Effector CD8-positive, alpha-beta T cell (primary cell): ENCODE results near the gene WHRN.

Source experiments
- DNase-seq: peaks from one replicate; lab custom pipeline; 2025; lab: John Stamatoyannopoulos, UW
- total RNA-seq, 4 experiments: gene quantifications; one replicate each; lab custom pipeline; 2026; lab: John Stamatoyannopoulos, UW

The WHRN gene
- 29.3 to 48.6 (median 34.1) reads per million in 4 experiments for total RNA-seq

DNA sequence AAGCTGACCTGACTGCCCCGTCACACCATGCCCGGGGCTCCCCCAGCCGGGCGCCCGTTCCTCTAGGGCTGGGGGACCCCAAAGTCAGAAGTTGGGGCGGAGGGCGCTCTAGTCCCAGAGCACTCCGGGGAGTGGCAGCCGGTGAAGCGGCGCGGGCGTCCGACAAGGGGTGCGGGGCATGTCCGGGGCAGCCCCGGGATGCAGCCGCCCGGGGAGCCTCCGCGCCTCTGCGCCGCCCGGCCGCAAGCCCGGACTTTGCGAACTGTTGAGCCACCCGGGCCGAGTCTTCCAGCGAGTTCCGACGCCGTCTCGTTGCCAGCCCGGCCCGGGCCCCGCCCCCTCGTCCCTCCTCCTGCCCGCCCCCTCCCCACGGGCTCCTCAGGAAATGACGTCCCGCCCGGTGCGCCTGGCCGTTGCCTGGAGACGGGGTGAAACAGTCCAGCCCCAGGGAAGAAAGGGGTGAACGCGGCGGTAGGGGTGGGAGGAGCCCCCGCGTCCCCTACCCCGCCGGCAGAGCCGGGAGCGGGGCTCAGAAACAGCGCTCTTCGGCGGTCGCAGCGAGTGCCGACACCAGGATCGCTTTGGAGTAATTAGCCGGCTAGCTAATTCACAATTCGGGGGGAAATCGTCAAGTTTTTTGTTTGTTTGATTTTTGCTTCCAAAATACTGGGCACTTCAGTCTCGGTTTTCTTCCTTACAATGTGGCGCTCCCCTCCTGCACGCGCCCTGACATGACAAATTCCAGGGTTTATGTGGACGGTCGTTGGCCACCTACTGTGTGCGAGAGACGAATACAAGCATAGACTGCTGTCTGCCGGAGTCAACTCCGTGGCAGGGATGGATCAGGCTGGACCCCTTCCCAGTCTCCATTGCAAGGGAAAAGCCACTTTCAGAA, at the start of gene WHRN:
TSS of gene WHRN (minus strand) at position 287 of the 895 bp plus-strand sequence. CDS start 672 bp downstream, outside the sequence.
- peak; percentile 89 for DNase-seq

DNA sequence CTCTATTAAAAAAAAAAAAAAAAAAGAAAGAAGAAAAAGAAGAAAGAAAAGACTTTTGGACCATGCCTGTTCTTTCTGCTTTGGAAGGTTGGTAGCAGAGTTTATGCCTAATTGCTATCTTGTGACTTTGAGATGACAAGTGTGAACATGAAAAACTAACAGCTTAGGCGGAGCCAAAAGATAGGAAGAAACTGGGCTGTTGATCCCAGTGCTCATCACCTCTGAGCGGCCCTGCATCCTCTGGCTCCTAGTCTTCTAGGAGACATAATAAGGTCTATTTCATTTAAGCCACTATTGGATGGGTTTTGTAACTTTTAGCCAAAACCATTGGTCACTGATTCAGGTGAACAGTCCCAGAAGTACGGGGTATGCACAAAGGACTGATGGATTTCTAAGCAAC, 47.9 kb upstream of the WHRN start:
- DNase-seq, result no peak

- DNase-seq, result no peak
Observed at GRCh38 chr9:114552706-114553105, 47.4 kb upstream of the WHRN start.

- no peak for DNase-seq
Observed at GRCh38 chr9:114551750-114552685, 46.7 kb upstream of the WHRN start.

DNA sequence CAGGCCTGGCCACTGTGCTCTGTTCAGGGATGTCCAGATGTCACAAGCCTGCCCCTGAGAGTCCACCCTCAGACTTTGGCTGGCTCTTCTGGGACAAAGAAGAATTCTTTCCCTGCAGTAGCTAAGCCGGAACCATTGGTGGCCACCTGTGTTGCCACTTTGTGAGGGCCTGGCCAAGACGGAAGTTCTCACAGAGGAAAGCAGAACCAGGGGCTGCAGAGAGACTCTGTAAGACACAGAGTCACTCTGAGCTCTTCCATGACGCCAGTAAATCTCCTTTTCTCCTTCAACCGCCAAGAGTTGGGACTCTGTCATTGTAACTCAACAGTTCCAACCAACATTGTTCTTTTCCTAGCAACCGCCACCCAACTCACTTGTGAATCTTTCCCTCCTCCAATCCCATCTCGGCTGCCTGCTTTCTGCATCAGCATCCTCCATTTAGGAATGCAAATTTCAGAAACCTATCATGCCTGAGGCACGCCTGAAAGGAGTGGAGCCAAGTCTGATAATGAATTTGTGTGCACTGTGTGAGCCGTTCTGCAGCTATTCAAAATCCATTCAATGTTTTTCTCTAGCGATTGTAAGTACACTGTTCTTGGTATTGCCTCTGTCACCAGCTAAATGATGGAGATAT, 44.5 kb upstream of the WHRN start:
- DNase-seq, result no peak

DNA sequence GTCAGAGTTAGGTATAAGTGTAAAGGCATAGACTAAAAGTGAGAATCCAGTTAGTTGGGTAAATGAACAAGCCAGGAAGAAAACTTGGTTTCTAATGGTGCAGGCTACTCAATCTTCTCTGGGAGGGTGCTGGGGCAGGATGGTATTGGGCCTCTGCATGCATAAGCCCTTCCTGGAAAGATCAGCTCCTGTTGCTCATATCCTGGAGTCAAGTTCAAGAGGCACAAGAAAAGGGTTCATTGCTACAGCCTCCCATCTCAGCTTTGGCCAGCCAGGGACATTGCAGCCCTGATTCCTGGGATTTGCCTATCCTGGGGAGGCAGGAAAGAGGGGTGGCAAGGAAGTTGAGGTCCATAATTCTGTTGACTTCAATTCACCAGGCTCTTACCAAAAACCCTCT, 41.6 kb upstream of the WHRN start:
- no peak for DNase-seq

- no peak for DNase-seq
Observed at GRCh38 chr9:114545055-114545454, 39.8 kb upstream of the WHRN start.

DNA sequence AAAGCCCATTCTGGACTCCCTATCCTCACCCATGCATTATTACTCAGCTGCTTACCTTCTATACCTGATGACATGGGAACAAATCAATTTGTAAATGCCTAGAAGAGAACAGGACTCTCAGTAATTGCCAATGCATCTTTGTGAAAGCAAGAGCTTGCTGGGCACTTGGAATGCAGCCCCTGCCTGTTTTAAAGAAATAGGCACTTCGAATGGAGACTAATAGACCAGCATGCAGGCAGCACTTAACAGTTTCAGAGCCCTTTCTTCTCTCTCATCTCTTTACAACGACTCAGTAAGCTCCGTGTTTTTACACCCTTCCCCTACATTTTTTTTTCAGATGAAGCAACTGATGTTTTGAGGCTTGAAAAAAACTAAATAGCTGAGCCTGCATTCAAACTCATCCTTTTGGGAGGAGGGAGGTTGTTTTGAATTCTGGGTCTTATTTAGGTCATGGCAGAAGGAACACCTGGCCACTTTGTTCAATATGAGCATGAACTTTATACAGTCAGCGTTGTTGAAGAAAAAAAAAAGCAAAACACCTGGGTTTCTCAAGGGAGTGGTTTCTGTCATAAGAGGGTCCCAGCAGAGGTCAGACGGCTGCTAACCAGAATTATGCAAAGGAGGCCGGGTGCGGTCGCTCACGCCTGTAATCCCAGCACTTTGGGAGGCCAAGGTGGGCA, 34.6 kb upstream of the WHRN start:
- no peak for DNase-seq

- no peak for DNase-seq
Observed at GRCh38 chr9:114538241-114538640, 33.0 kb upstream of the WHRN start.

- DNase-seq, result no peak
Observed at GRCh38 chr9:114532561-114533237, 27.4 kb upstream of the WHRN start.

- no peak for DNase-seq
Observed at GRCh38 chr9:114529285-114529684, 24.0 kb upstream of the WHRN start.

GRCh38 chr9:114526807-114527206, 21.5 kb upstream of the WHRN start:
- no peak for DNase-seq

- DNase-seq, result no peak
Observed at GRCh38 chr9:114525513-114525912, 20.2 kb upstream of the WHRN start.

DNA sequence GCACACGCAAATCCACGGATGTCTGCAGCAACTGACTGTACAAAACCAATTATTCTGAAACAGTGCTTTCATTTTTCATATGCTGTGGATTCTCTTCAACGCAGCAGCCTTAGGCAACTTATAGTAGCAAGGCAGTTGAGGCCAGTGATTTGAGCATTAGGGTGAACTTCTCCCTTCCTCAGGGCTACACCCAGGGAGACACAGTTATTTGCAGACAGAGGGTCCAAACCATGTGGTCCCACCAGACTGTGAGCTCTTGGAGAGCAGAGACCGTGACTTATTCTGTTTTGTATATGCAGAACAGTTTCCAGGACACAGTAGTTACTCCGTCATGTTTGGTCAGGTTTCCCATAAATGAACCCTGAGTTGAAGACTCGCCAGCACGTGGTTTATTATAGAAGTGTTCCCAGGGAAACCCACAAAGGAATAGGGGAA, 19.0 kb upstream of the WHRN start:
- no peak for DNase-seq

DNA sequence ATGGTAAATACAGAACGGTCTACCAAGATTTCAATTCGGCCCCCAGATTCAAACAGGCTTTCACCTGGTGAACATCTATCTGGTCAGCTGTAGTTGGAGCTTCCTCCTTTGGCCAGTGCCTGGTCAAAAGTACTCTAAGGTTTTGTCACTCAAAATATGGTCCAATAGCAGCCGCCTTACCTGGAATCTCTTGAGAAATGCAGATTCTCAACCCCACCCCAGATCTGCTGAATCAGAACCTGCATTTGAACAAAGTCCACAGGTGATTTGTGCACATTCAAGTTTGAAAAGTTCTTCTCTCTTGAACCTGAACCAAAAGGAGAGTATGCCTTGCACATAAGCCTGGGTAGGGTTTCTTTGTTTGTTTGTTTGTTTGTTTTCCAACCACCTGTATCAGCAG, 17.6 kb upstream of the WHRN start:
- no peak for DNase-seq

- DNase-seq, result no peak
Observed at GRCh38 chr9:114522286-114522685, 17.0 kb upstream of the WHRN start.

- DNase-seq, result no peak
Observed at GRCh38 chr9:114521846-114522245, 16.6 kb upstream of the WHRN start.

- DNase-seq, result no peak
Observed at GRCh38 chr9:114518599-114519022, 13.3 kb upstream of the WHRN start.

GRCh38 chr9:114518120-114518519, 12.8 kb upstream of the WHRN start:
- DNase-seq, result no peak

DNA sequence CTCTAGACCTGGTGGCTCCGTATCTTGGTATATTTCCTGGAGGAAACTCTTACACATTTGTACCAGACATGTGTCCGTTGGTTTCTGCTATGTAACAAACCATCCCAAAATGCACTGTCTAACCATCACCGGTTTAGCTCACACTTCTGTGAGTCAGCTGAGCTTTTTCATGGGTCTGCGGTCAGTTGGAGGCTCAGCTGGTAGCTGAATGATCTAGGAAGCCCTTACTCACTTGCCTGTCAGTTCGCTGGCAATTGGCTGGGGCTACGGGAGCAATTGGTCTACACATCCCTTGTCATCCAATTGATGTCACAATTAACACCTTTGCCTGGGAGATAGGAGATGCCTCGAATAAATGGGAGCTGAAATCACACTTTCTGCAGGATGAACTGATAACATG, 11.6 kb upstream of the WHRN start:
- DNase-seq, result no peak

GRCh38 chr9:114515528-114515927, 10.3 kb upstream of the WHRN start:
- no peak for DNase-seq
